Measurements from ENCODE around the gene INSL6.

Gene INSL6

DNA sequence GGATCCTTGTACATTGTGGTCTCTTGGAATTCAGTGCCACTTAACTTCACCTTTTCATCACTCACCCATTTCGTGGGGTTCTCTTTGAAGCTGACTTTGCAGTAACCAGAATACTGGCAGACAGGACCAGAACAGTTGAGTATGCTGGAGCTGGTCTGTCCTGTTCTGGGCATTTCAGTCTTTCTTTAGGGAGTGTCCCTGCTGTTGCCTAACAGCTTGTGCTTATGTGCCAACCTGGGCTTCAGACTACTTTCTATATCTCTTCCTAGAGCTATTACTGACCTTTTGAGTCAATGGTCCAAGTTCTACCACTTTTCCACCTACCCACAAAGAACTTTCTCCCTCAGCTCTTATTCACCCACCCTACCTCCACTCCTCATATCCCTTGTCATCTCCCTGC is 10.0 kb upstream of the INSL6 start:
- Histone ChIP-seq H3K4me1 (ENCODE audit: low read length) (no peaks in the 10 kb centered on the region), H3K4me3 (ENCODE audit: low read length) (no peak overlapping the region), H2AFZ (ENCODE audit: low read depth, low read length) (no peak overlapping the region), H3K27ac (ENCODE audit: low read length) (no peak overlapping the region), H3K27me3 (ENCODE audit: low read depth, low read length) (no peaks in the 10 kb centered on the region), H3K36me3 (replicated peaks; ENCODE audit: low read depth, low read length) (no peaks in the 10 kb centered on the region), H3K9ac (ENCODE audit: low read length) (no peak overlapping the region), H3K79me2 (ENCODE audit: low read length) (no peaks in the 10 kb centered on the region), H3K9me3 (ENCODE audit: insufficient read depth, low read length) (peaks cover 6% of the 10 kb centered on the region; the same call in 1 of the 2 replicates), H4K20me1 (ENCODE audit: insufficient read depth, low read length) (no peaks in the 10 kb centered on the region), H3K4me2 (ENCODE audit: low read length) (no peak overlapping the region)
- TF ChIP-seq, protein P1, sequence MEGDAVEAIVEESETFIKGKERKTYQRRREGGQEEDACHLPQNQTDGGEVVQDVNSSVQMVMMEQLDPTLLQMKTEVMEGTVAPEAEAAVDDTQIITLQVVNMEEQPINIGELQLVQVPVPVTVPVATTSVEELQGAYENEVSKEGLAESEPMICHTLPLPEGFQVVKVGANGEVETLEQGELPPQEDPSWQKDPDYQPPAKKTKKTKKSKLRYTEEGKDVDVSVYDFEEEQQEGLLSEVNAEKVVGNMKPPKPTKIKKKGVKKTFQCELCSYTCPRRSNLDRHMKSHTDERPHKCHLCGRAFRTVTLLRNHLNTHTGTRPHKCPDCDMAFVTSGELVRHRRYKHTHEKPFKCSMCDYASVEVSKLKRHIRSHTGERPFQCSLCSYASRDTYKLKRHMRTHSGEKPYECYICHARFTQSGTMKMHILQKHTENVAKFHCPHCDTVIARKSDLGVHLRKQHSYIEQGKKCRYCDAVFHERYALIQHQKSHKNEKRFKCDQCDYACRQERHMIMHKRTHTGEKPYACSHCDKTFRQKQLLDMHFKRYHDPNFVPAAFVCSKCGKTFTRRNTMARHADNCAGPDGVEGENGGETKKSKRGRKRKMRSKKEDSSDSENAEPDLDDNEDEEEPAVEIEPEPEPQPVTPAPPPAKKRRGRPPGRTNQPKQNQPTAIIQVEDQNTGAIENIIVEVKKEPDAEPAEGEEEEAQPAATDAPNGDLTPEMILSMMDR (IDR thresholded peaks at IDR 0.05; ENCODE audit: low read depth, low read length) = no peak
- no peak for TF ChIP-seq EZH2phosphoT487 (IDR thresholded peaks at IDR 0.05; ENCODE audit: low read depth)

- TF ChIP-seq, protein P1 (IDR thresholded peaks at IDR 0.05; ENCODE audit: low read depth, low read length) = no peak
- TF ChIP-seq EZH2phosphoT487 (IDR thresholded peaks at IDR 0.05; ENCODE audit: low read depth) = no peak
- H3K27me3 ChIP-seq (ENCODE audit: low read depth, low read length) = no peaks in the 10 kb centered on the region
- no peak overlapping the region for H3K4me3 ChIP-seq (ENCODE audit: low read length)
Measured at GRCh38 chr9:5193345-5193744, 7.9 kb upstream of the INSL6 start.

DNA sequence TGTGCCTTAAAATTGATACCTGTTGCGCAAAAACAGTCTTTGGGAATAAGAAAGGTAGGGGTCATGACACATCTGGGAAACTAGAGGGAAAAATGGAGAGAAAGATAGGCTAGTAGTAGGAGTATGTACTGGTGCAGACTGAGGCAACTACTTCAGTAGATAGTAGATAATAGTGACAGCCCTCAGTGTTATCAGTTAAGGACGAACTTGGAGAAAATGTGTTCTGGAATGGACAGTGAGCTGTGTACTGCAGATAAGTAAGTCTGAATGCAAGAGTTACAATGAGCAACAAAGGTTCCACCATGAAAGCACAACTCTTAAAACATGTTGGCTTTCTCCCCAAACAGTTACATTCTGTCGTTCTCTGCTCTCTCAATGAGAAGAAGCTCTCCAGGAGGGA is 6.5 kb upstream of the INSL6 start:
- Histone ChIP-seq H2AFZ (ENCODE audit: low read depth, low read length) (no peak overlapping the region), H3K27me3 (ENCODE audit: low read depth, low read length) (no peaks in the 10 kb centered on the region), H3K9ac (ENCODE audit: low read length) (no peak overlapping the region), H3K36me3 (replicated peaks; ENCODE audit: low read depth, low read length) (no peaks in the 10 kb centered on the region), H4K20me1 (ENCODE audit: insufficient read depth, low read length) (no peaks in the 10 kb centered on the region), H3K79me2 (ENCODE audit: low read length) (no peaks in the 10 kb centered on the region), H3K27ac (ENCODE audit: low read length) (no peak overlapping the region), H3K4me3 (ENCODE audit: low read length) (no peak overlapping the region), H3K4me1 (ENCODE audit: low read length) (peaks cover 4% of the 10 kb centered on the region; the same call in 1 of the 2 replicates), H3K4me2 (ENCODE audit: low read length) (no peak overlapping the region), H3K9me3 (ENCODE audit: insufficient read depth, low read length) (no peaks in the 10 kb centered on the region)
- TF ChIP-seq EZH2phosphoT487 (IDR thresholded peaks at IDR 0.05; ENCODE audit: low read depth) = no peak

More at GRCh38 chr9:5193345-5193744, 7.9 kb upstream of the INSL6 start:
- no peak overlapping the region for H3K27ac ChIP-seq (ENCODE audit: low read length)
- no peaks in the 10 kb centered on the region for H3K36me3 ChIP-seq (replicated peaks; ENCODE audit: low read depth, low read length)
- no peak overlapping the region for H3K4me2 ChIP-seq (ENCODE audit: low read length)
- H3K9me3 ChIP-seq (ENCODE audit: insufficient read depth, low read length) = peaks cover 5% of the 10 kb centered on the region; the same call in 1 of the 2 replicates
- H3K79me2 ChIP-seq (ENCODE audit: low read length) = no peaks in the 10 kb centered on the region
- H2AFZ ChIP-seq (ENCODE audit: low read depth, low read length) = no peak overlapping the region
- H4K20me1 ChIP-seq (ENCODE audit: insufficient read depth, low read length) = no peaks in the 10 kb centered on the region
- peaks cover 1% of the 10 kb centered on the region; the same call in 1 of the 2 replicates for H3K4me1 ChIP-seq (ENCODE audit: low read length)
- no peak overlapping the region for H3K9ac ChIP-seq (ENCODE audit: low read length)

DNA sequence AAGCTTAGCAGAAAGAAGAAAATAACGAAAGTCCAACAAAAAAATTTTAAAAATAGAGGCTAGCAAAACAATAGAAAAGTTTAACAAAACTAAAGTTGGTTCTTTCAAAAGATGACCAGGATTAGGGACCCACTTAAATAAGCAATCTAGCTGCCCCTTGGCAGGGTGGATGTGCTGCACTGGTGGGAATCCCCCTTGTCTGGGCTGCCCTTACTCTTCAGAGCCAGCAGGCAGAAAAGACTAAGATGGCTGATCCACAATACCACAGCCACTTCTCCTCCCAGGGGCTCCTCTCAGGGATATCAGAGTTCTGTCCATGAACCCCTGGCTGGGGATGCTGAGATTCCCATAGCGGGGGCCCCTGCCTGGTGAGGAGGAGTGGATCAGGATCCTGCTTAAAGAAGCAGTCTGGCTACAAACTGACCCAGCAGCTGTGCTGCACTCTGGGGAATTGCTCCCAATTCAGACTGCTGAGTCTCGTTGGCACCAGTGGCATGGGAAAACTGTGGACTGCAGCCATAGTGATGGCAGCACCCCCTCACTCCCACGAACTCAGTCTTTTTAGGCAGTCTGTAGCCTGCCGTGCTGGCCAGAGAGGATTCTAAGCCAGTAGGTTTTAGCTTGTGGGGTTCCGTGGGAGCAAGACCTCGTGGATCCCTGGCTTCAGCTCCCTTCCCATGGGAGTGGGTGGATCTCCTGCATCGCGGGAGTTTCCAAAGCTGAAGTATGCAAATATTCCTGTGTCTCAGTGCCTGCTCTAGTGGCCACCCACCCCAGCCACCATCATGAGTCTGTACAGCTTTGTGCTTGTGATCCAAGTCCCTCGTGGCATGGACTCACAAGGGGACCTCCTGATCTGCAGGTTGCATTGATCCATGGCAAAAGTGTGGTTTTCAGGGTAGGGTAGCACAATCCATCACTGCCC is 2.9 kb upstream of the INSL6 start:
- H4K20me1 ChIP-seq (ENCODE audit: insufficient read depth, low read length) = no peaks in the 10 kb centered on the region
- TF ChIP-seq, protein P1 (IDR thresholded peaks at IDR 0.05; ENCODE audit: low read depth, low read length) = no peak
- no peak for TF ChIP-seq EZH2phosphoT487 (IDR thresholded peaks at IDR 0.05; ENCODE audit: low read depth)
- no peak overlapping the region for H3K9ac ChIP-seq (ENCODE audit: low read length)
- no peak overlapping the region for H3K27ac ChIP-seq (ENCODE audit: low read length)
- no peaks in the 10 kb centered on the region for H3K36me3 ChIP-seq (replicated peaks; ENCODE audit: low read depth, low read length)
- H2AFZ ChIP-seq (ENCODE audit: low read depth, low read length) = no peak overlapping the region; the same call in 1 of the 2 replicates
- no peaks in the 10 kb centered on the region for H3K9me3 ChIP-seq (ENCODE audit: insufficient read depth, low read length)
- no peak overlapping the region for H3K4me2 ChIP-seq (ENCODE audit: low read length)
- H3K27me3 ChIP-seq (ENCODE audit: low read depth, low read length) = no peaks in the 10 kb centered on the region
- H3K79me2 ChIP-seq (ENCODE audit: low read length) = no peaks in the 10 kb centered on the region
- H3K4me3 ChIP-seq (ENCODE audit: low read length) = no peak overlapping the region
- H3K4me1 ChIP-seq (ENCODE audit: low read length) = peaks cover 8% of the 10 kb centered on the region
